ENCODE measurements around the gene FYN.

DNA sequence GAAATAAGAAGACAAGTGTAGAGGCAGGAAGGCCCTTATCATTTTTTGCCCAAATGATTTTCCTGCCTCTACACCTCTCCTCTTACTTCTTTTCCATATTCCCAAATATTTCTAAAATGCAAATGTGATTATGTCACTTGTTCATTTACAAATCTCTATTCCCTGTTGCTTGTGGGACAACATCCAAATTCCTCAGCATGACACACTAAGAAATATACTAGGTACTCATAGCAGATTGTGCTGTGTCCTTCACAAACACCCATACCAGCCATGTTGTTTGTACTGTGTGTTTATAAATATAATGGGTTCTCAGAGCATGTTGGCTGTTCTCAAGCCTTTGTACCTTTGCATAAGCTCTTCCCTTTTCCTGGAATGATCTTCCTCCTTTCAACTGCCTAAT lies 17.7 kb upstream of the FYN start:
- TF ChIP-seq SP1 (IDR thresholded peaks at IDR 0.05) = no peak
- TF ChIP-seq SUZ12 (IDR thresholded peaks at IDR 0.05) = no peak
- TF ChIP-seq L3MBTL2 (conservative IDR thresholded peaks at IDR 0.05) = no peak
- TF ChIP-seq FOXA1 (IDR thresholded peaks at IDR 0.05) = no peak
- TF ChIP-seq BHLHE40 (IDR thresholded peaks at IDR 0.05; ENCODE audit: borderline replicate concordance) = no peak
- no peak for TF ChIP-seq ZNF384 (IDR thresholded peaks at IDR 0.05)
- no peak for TF ChIP-seq FOXM1 (IDR thresholded peaks at IDR 0.05; ENCODE audit: borderline replicate concordance)
- TF ChIP-seq LEF1 (IDR thresholded peaks at IDR 0.05; ENCODE audit: borderline replicate concordance) = no peak
- TF ChIP-seq ARNT (IDR thresholded peaks at IDR 0.05) = no peak
- TF ChIP-seq HDGF (IDR thresholded peaks at IDR 0.05; ENCODE audit: borderline replicate concordance) = no peak
- TF ChIP-seq TARDBP (IDR thresholded peaks at IDR 0.05) = no peak
- TF ChIP-seq NFRKB (IDR thresholded peaks at IDR 0.05) = no peak
